ENCODE results near the gene POP5.
A peak's percentile ranks its signal among the peaks of the same experiment; 100 is the strongest.
"Not testable (repeated sequence)": the region's sequence is repeated elsewhere in the genome, so short reads cannot be mapped to it uniquely, and the experiment has no call there.

The POP5 gene

GRCh38 chr12:120580787-120581723, at the start of gene POP5:
Gene POP5 (minus strand): TSS chr12:120581402. CDS start chr12:120581362, 40 bp downstream.
- peak; percentile 97 for FAIRE-seq

- FAIRE-seq: no peak
These were observed 49.1 kb upstream of the POP5 start for GRCh38 chr12:120630104-120630892.

GRCh38 chr12:120628919-120629318, 47.7 kb upstream of the POP5 start:
- no peak for FAIRE-seq

GRCh38 chr12:120625557-120626419, 44.6 kb upstream of the POP5 start:
- FAIRE-seq: no peak

- FAIRE-seq: no peak
These were observed 39.4 kb upstream of the POP5 start for GRCh38 chr12:120620624-120621023.

- FAIRE-seq: no peak
These were observed 37.9 kb upstream of the POP5 start for GRCh38 chr12:120618954-120619615.

- FAIRE-seq: not testable (repeated sequence)
These were observed 36.6 kb upstream of the POP5 start for GRCh38 chr12:120617767-120618166.

- FAIRE-seq: not testable (repeated sequence)
These were observed 36.0 kb upstream of the POP5 start for GRCh38 chr12:120617193-120617592.

- no peak for FAIRE-seq
These were observed 33.6 kb upstream of the POP5 start for GRCh38 chr12:120614848-120615247.

GRCh38 chr12:120611534-120611933, 30.3 kb upstream of the POP5 start:
- not testable (repeated sequence) for FAIRE-seq

- no peak for FAIRE-seq
These were observed 29.4 kb upstream of the POP5 start for GRCh38 chr12:120610560-120610959.

GRCh38 chr12:120602416-120602815, 21.2 kb upstream of the POP5 start:
- FAIRE-seq: not testable (repeated sequence)

- no peak for FAIRE-seq
These were observed 18.7 kb upstream of the POP5 start for GRCh38 chr12:120599672-120600552.

GRCh38 chr12:120598674-120599463, 17.7 kb upstream of the POP5 start:
- no peak for FAIRE-seq

- FAIRE-seq: no peak
These were observed 16.7 kb upstream of the POP5 start for GRCh38 chr12:120597861-120598260.

GRCh38 chr12:120596901-120597300, 15.7 kb upstream of the POP5 start:
- FAIRE-seq: no peak

GRCh38 chr12:120592121-120593049, 11.2 kb upstream of the POP5 start:
- FAIRE-seq: no peak

- no peak for FAIRE-seq
These were observed 9.7 kb upstream of the POP5 start for GRCh38 chr12:120590741-120591407.
